C4-2B (cell line): Measurements from ENCODE around the gene TTC39B.

Source experiments
- CTCF ChIP-seq: fragments of 450-650 bp; conservative IDR thresholded peaks from 2 replicates; pipeline ENCODE4 v1.5.1; 2017; ENCODE audit warnings: mild to moderate bottlenecking
- ZFX ChIP-seq: fragments of 450-650 bp; IDR thresholded peaks from 2 replicates; pipeline ENCODE4 v1.6.1; 2017

GRCh38 chr9:15293084-15293483 is 13.9 kb downstream of the TTC39B start:
- TF ChIP-seq CTCF (no peak), ZFX (no peak)
